ENCODE measurements around the gene GPR25.

DNA sequence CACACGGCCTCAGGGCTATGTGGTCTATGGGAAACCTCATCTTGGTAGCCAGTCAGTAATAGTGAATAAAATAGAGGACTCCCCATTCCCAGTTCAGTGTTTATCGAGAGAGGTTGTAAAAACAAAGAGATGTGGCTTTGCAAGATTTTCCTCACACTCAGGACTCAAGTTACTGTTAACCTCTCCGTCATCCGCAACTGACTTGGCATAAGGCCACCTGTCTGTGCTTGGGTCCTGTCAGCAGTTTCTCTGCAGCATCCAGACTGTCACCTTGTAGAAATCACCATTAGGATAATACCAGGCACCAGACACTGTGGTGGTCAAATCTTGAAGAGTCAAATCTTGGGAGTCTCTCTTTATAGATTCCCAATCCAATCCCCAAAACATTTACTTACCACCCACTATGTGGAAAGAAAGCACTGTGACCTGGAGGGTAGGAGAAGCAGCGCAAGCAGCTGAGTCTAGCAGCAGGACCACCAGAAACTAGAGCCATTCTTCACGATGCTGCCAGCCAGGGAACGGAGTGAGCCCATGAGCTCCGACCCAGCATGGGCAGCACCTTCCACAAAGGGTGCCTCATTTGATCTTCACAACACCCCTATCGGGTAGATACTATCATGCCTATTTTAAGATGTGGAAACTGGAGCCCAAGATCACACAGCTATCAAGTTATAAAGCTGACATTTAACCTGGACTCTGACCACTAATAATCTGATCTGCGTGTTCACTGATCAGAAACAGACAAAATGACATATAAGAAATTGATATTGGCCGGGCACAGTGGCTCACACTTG is 5.6 kb upstream of the GPR25 start:
- TF ChIP-seq, protein P1, sequence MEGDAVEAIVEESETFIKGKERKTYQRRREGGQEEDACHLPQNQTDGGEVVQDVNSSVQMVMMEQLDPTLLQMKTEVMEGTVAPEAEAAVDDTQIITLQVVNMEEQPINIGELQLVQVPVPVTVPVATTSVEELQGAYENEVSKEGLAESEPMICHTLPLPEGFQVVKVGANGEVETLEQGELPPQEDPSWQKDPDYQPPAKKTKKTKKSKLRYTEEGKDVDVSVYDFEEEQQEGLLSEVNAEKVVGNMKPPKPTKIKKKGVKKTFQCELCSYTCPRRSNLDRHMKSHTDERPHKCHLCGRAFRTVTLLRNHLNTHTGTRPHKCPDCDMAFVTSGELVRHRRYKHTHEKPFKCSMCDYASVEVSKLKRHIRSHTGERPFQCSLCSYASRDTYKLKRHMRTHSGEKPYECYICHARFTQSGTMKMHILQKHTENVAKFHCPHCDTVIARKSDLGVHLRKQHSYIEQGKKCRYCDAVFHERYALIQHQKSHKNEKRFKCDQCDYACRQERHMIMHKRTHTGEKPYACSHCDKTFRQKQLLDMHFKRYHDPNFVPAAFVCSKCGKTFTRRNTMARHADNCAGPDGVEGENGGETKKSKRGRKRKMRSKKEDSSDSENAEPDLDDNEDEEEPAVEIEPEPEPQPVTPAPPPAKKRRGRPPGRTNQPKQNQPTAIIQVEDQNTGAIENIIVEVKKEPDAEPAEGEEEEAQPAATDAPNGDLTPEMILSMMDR (conservative IDR thresholded peaks at IDR 0.05 in 1 of 2, IDR thresholded peaks at IDR 0.05 in 1 of 2; ENCODE audit: extremely low read depth in 1 of 2, insufficient read depth in 1 of 2, low read depth in 1 of 2, low read length in 2 of 2): no peak
- TF ChIP-seq EZH2 (IDR thresholded peaks at IDR 0.05; ENCODE audit: borderline replicate concordance, low read length): no peak

Measured in mammary epithelial cell (primary cell).